GM12864 (cell line): ENCODE measurements around the gene TUSC7.

Experiments
- DNase-seq: peaks from one replicate; pipeline ENCODE4 v3.0.0-alpha.2; 2011; ENCODE audit warnings: low read depth
- H3K4me3 ChIP-seq: 2 replicates; pipeline ENCODE4 v1.5.1; 2011; ENCODE audit warnings: mild to moderate bottlenecking, low read depth, low read length, control low read depth
- CTCF ChIP-seq: IDR thresholded peaks from 2 replicates; pipeline ENCODE4 v1.5.1; 2011; ENCODE audit warnings: low read depth, mild to moderate bottlenecking, moderate library complexity, low read length, control low read depth, inconsistent platforms; ENCODE audit errors: missing control alignments

Gene TUSC7

GRCh38 chr3:116757315-116757714, 47.7 kb downstream of the TUSC7 start:
- no peak overlapping the region for H3K4me3 ChIP-seq
- no peak for TF ChIP-seq CTCF
- DNase-seq: no peak

DNA sequence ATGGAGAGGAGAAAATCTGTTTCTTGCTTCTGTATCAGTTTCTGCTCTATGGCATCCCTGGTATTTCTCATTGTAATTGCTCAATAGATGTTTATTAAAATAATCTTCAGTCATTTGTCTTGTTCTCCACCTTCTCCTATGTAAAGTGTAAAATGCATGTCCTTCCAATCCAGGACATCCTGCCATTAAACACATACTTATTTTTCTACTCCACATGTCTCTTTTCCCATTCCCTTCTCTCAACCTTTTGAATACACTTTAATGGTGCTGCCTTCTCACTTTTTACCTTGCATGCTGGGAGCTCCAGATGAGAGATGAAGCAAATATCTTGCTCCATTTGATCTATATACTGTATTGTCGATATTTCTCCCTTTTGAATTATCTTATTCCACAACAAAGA, 49.7 kb downstream of the TUSC7 start:
- H3K4me3 ChIP-seq: no peak overlapping the region
- TF ChIP-seq CTCF: no peak
- DNase-seq: no peak
